ENCODE measurements around the gene CELSR2. TPM values are rescaled to one million over a fixed set of nuclear protein-coding genes. Genes with fewer than 3 reads are reported as not detected.

Gene CELSR2
- total RNA-seq, 4 donors from 2014 or later = 7.8 to 20.4 (median 10.5) TPM

DNA sequence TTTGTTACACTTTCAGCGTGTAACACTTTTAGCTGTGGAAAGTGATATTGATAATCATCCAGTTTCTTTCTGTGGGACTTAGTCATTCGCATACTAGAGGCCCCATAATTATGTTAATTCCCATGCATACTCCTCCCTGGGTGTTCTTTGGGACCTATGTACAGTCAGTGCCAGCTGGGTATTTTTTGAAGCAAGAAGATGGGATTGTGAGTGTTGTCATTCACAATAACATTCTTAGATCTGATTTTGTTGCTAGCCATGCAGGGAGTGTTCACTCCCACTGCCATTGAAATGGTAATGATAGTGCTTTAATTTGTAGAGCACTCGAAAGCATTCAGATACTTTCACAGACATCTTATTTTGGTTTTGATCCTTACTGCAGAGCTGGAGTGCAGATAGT is 24.0 kb upstream of the CELSR2 start:
- TF ChIP-seq POLR2A (IDR thresholded peaks at IDR 0.05; ENCODE audit: low read depth) (no peak), EP300 (IDR thresholded peaks at IDR 0.05) (no peak), POLR2AphosphoS5 (IDR thresholded peaks at IDR 0.05) (no peak)
- TF ChIP-seq, protein P1, sequence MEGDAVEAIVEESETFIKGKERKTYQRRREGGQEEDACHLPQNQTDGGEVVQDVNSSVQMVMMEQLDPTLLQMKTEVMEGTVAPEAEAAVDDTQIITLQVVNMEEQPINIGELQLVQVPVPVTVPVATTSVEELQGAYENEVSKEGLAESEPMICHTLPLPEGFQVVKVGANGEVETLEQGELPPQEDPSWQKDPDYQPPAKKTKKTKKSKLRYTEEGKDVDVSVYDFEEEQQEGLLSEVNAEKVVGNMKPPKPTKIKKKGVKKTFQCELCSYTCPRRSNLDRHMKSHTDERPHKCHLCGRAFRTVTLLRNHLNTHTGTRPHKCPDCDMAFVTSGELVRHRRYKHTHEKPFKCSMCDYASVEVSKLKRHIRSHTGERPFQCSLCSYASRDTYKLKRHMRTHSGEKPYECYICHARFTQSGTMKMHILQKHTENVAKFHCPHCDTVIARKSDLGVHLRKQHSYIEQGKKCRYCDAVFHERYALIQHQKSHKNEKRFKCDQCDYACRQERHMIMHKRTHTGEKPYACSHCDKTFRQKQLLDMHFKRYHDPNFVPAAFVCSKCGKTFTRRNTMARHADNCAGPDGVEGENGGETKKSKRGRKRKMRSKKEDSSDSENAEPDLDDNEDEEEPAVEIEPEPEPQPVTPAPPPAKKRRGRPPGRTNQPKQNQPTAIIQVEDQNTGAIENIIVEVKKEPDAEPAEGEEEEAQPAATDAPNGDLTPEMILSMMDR (IDR thresholded peaks at IDR 0.05) = no peak
- no peak for DNase-seq (ENCODE audit: extremely low spot score)
- Histone ChIP-seq H3K36me3 (peaks cover 23 to 68% (median 37%) of the 10 kb centered on the region in 4 donors), H3K27ac (replicated peaks in 1 of 4) (no peak overlapping the region), H3K4me1 (peaks cover 0 to 12% (median 4%) of the 10 kb centered on the region in 4 donors), H3K27me3 (no peaks in the 10 kb centered on the region), H3K9me3 (no peaks in the 10 kb centered on the region), H3K4me3 (no peak overlapping the region)
- 89% methylated on average over 3 of the region's 3 CpGs for WGBS
- intact Hi-C loops (cut with DNase I) = no loop called here

DNA sequence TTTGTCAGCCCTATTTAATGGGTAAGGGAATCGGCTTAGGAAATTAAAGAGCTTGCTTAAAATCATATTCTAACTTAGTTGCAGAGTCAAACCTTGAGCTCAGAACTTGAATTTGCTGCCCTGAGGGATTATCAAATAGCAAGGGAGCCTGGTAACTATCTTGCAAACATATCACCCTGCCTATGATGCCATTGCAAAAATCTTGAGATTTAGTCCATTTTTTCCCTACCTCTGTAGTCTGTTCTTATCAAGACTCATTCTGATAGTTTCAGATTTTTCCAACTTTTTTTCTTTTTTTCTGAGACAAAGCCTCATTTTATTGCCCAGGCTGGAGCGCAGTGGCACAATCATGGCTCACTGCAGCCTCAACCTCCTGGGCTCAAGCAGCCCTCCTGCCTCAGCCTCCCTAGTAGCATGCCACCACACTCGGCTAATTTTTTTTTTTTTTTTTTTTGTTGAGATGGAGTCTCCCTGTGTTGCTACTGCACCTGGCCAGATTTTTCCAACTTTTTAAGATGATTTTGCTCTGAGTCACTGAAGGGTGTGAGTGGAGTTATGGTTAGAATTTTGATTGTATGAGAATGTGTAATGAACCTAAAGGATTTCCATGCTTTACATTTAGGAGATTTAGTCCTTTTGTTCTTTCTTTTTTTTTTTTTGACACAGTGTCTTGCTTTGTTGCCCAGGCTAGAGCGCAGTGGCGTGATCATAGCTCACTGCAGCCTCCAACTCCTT is 23.5 kb upstream of the CELSR2 start:
- intact Hi-C loops (cut with DNase I) = no loop called here
- Histone ChIP-seq H3K4me1 (peaks cover 0 to 12% (median 4%) of the 10 kb centered on the region in 4 donors), H3K27me3 (no peaks in the 10 kb centered on the region), H3K9me3 (no peaks in the 10 kb centered on the region), H3K27ac (replicated peaks in 1 of 4) (no peak overlapping the region), H3K4me3 (no peak overlapping the region), H3K36me3 (peaks cover 25 to 73% (median 43%) of the 10 kb centered on the region in 4 donors)
- WGBS = 95% methylated on average over 5 of the region's 5 CpGs
- no peak for DNase-seq (ENCODE audit: extremely low spot score)
- TF ChIP-seq, protein P1 (IDR thresholded peaks at IDR 0.05) = no peak
- TF ChIP-seq EP300 (IDR thresholded peaks at IDR 0.05) = no peak
- TF ChIP-seq POLR2A (IDR thresholded peaks at IDR 0.05; ENCODE audit: low read depth) = no peak
- TF ChIP-seq POLR2AphosphoS5 (IDR thresholded peaks at IDR 0.05) = no peak

DNA sequence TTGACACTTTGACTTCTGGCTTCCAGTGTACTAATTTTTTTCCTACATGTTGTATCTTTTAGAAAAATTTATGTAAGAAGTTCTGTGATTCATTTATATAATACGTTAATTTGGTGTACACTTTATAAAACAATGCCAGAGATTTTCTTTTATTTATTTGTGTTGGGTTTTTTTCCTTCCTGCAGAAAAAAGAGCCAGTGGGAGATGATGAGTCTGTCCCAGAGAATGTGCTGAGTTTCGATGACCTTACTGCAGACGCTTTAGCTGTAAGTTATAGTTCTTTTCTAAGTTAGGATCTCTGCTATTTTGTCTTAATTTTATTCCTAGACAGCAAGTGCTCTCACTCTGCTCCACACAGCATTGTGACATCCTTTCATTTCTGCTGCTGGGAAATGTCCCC is 21.2 kb upstream of the CELSR2 start:
- H3K27me3 ChIP-seq = no peaks in the 10 kb centered on the region
- no peak overlapping the region for H3K27ac ChIP-seq (replicated peaks in 1 of 4)
- intact Hi-C loops (cut with DNase I) = no loop called here
- peaks cover 0 to 8% (median 3%) of the 10 kb centered on the region in 4 donors for H3K4me1 ChIP-seq
- no peak overlapping the region for H3K4me3 ChIP-seq
- TF ChIP-seq, protein P1 (IDR thresholded peaks at IDR 0.05) = no peak
- no peak for TF ChIP-seq POLR2A (IDR thresholded peaks at IDR 0.05; ENCODE audit: low read depth)
- no peak for TF ChIP-seq EP300 (IDR thresholded peaks at IDR 0.05)
- no peak for TF ChIP-seq POLR2AphosphoS5 (IDR thresholded peaks at IDR 0.05)
- peaks cover 47 to 88% (median 66%) of the 10 kb centered on the region in 4 donors for H3K36me3 ChIP-seq
- no peaks in the 10 kb centered on the region for H3K9me3 ChIP-seq
- DNase-seq (ENCODE audit: extremely low spot score) = no peak
- 74% methylated on average over 3 of the region's 3 CpGs for WGBS

DNA sequence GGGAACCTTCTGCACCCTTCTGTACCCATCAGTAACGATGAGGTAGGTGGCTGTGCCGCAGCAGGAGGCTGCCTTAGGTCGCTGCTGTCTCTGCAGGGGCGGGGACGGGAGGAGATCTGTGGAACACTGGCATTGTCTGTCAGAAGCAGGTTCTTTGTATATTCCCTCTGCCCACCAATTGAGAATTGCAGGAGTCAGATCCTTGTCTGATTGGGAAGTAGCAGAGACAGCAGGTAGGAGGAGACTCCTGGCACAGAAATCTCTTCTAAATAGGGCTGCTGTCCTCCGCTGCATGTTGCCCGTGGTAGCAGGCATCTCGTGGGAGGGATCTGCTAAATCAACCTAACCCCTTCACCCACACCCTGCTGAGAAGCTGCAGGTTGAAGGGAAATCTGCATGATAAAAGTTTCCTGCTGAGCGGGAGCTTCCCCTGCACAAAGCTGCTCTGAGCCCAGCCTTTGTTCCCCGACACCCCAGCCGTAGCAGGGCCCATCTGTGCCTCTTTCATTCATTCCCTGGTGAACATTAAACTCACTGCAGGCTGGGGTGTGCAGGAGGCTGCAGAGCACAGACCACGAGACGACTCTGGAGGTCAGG is 19.7 kb upstream of the CELSR2 start:
- intact Hi-C loops (cut with DNase I) = no loop called here
- peaks cover 60 to 95% (median 75%) of the 10 kb centered on the region in 4 donors for H3K36me3 ChIP-seq
- no peak for TF ChIP-seq POLR2AphosphoS5 (IDR thresholded peaks at IDR 0.05)
- TF ChIP-seq POLR2A (IDR thresholded peaks at IDR 0.05; ENCODE audit: low read depth) = no peak
- TF ChIP-seq, protein P1 (IDR thresholded peaks at IDR 0.05) = no peak
- TF ChIP-seq EP300 (IDR thresholded peaks at IDR 0.05) = no peak
- peaks cover 0 to 8% (median 1%) of the 10 kb centered on the region in 4 donors for H3K4me1 ChIP-seq
- WGBS = 72% methylated on average over 13 of the region's 13 CpGs
- no peaks in the 10 kb centered on the region for H3K27me3 ChIP-seq
- no peaks in the 10 kb centered on the region for H3K9me3 ChIP-seq
- no peak for DNase-seq (ENCODE audit: extremely low spot score)
- no peak overlapping the region for H3K27ac ChIP-seq (replicated peaks in 1 of 4)
- H3K4me3 ChIP-seq = no peak overlapping the region

All from esophagus muscularis mucosa (tissue), 4 donors.